Inflammatory macrophage treated with lipopolysaccharide for 1 hour (primary cell): ENCODE results near the gene PER2.
"Not testable (repeated sequence)": the region's sequence is repeated elsewhere in the genome, so short reads cannot be mapped to it uniquely, and the experiment has no call there.

Experiments
- DNase-seq, 2 donors: peaks; one replicate each; pipeline ENCODE4 v3.0.0-alpha.2; 2020 to 2022

PER2 gene

GRCh38 chr2:238286551-238286950 lies 1.9 kb downstream of the PER2 start:
- DNase-seq: peak in 1 of 2 donors; percentile 7

GRCh38 chr2:238286095-238286494 lies 2.3 kb downstream of the PER2 start:
- DNase-seq: no peak

GRCh38 chr2:238285653-238286082 lies 2.7 kb downstream of the PER2 start:
- no peak for DNase-seq

GRCh38 chr2:238284802-238285515 lies 3.5 kb downstream of the PER2 start:
- no peak for DNase-seq

GRCh38 chr2:238282861-238283738 lies 5.3 kb downstream of the PER2 start:
- DNase-seq: no peak

- no peak for DNase-seq
Measured at GRCh38 chr2:238281826-238282480, 6.5 kb downstream of the PER2 start.

GRCh38 chr2:238280083-238280825 lies 8.2 kb downstream of the PER2 start:
- no peak for DNase-seq

GRCh38 chr2:238279324-238279682 lies 9.1 kb downstream of the PER2 start:
- DNase-seq: no peak

- DNase-seq: no peak
Measured at GRCh38 chr2:238278626-238279323, 9.6 kb downstream of the PER2 start.

- no peak for DNase-seq
Measured at GRCh38 chr2:238277695-238278094, 10.7 kb downstream of the PER2 start.

- no peak for DNase-seq
Measured at GRCh38 chr2:238274152-238274865, 14.1 kb downstream of the PER2 start.

GRCh38 chr2:238273433-238273832 lies 15.0 kb downstream of the PER2 start:
- peak; percentile 31 to 33 for DNase-seq

GRCh38 chr2:238272156-238272555 lies 16.3 kb downstream of the PER2 start:
- DNase-seq: no peak

GRCh38 chr2:238271686-238272085 lies 16.7 kb downstream of the PER2 start:
- not testable (repeated sequence) for DNase-seq

GRCh38 chr2:238271061-238271554 lies 17.3 kb downstream of the PER2 start:
- no peak for DNase-seq

GRCh38 chr2:238270606-238271005 lies 17.8 kb downstream of the PER2 start:
- DNase-seq: no peak

GRCh38 chr2:238269741-238270140 lies 18.7 kb downstream of the PER2 start:
- DNase-seq: no peak

- DNase-seq: no peak
Measured at GRCh38 chr2:238267884-238268680, 20.3 kb downstream of the PER2 start.

- DNase-seq: no peak
Measured at GRCh38 chr2:238267341-238267710, 21.1 kb downstream of the PER2 start.

GRCh38 chr2:238265605-238266004 lies 22.8 kb downstream of the PER2 start:
- DNase-seq: no peak

- no peak for DNase-seq
Measured at GRCh38 chr2:238264072-238264460, 24.3 kb downstream of the PER2 start.
